ENCODE results near the gene PTPN1.

The PTPN1 gene

DNA sequence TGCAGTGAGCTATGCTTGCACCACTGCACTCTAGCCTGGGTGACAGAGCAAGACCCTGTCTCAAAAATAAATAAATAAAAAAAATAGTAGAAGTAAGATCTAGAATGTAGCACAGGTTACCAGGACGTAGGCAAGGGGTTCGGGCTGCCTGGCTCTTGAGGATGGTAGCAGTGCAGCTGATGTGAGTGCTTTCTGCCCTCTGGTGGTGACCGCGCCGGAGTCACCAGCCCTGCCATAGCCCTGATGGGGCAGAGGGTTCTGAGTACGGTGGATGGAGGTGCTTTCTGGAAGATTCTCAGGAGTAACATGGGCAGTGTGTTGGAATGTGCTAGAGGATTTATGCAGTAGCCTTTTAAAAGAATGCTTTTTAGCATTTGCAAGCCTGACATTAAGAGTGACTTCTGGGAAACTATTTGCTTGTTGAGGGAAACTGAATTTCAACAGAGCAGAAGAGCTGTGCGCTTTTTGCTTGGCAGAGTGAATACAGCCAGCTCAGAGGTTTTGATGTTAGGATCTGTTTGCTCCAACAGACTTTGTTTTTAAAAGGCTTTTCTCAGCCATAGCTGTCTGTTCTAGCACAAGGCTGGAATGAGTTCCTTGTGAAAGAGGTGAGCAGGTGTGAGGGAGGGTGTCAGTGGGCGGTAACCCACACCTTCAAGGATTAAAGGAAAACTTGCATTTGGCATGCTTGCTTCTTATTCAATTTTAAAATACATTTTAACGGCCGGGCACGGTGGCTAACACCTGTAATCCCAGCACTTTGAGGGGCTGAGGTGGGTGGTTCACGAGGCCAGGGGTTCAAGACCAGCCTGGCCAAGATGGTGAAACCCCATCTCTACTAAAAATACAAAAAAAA, 65.9 kb downstream of the PTPN1 start:
- peak; percentile 40 to 47 for DNase-seq (ENCODE audit: low read depth in 2 of 2)

- no peak for DNase-seq (ENCODE audit: low read depth in 2 of 2)
Measured at GRCh38 chr20:50577175-50578018, 67.2 kb downstream of the PTPN1 start.

DNA sequence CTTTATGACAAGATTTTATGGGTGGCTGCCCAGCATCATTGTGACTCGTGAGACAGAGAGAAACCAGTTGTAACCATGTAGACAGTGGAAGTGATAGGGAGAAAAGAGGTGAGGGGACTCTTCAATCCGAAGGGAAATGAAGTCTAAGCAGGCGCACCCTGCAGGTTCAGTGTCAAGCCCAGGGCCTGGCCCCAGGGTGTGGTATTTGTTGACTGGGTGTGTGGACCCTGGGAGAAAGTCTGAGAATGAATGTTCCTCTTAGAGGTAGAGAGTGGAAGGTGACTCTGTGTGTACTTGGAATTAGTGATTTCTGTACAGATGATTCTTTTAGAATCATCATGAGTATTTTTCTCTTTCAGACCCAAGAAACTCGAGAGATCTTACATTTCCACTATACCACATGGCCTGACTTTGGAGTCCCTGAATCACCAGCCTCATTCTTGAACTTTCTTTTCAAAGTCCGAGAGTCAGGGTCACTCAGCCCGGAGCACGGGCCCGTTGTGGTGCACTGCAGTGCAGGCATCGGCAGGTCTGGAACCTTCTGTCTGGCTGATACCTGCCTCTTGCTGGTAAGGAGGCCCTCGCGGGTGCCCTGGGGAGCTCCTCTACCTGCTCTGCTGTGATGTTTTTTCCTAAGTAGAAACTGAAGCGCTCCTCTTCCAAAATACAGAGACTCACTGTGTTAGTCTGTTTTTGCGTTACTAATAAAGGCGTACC, 68.0 kb downstream of the PTPN1 start:
- no peak for DNase-seq (ENCODE audit: low read depth in 2 of 2)

- DNase-seq (ENCODE audit: low read depth in 2 of 2): no peak
Measured at GRCh38 chr20:50578778-50579165, 68.6 kb downstream of the PTPN1 start.

- DNase-seq (ENCODE audit: low read depth in 2 of 2): no peak
Measured at GRCh38 chr20:50579511-50579910, 69.3 kb downstream of the PTPN1 start.

- peak in 1 of 2 donors; percentile 13 for DNase-seq (ENCODE audit: low read depth in 2 of 2)
Measured at GRCh38 chr20:50580016-50580747, 70.0 kb downstream of the PTPN1 start.

DNA sequence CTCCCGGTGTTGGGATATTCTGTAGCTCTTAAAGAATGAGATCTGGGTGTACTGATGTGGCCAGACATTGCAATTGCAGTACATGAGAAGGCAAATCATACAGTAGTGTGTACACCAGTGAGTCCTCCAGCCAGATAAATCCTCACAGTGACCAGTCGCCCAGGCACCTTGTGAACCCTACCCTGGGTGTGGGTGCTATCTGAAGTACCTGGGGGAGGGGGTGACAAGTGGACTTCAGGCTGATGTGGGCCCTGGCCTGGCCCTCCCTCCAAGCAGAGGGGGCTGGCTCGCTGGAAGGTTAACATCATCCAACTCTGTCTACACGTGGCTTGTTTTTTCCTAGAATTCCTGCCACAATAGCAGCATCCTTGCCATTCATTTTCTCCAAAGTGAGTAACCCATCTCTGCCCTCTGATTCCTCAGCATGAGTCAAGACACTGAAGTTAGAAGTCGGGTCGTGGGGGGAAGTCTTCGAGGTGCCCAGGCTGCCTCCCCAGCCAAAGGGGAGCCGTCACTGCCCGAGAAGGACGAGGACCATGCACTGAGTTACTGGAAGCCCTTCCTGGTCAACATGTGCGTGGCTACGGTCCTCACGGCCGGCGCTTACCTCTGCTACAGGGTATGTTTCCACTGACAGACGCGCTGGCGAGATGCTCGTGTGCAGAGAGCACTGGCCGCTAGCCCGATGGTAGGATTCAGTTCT, 70.8 kb downstream of the PTPN1 start:
- DNase-seq (ENCODE audit: low read depth in 2 of 2): no peak

DNA sequence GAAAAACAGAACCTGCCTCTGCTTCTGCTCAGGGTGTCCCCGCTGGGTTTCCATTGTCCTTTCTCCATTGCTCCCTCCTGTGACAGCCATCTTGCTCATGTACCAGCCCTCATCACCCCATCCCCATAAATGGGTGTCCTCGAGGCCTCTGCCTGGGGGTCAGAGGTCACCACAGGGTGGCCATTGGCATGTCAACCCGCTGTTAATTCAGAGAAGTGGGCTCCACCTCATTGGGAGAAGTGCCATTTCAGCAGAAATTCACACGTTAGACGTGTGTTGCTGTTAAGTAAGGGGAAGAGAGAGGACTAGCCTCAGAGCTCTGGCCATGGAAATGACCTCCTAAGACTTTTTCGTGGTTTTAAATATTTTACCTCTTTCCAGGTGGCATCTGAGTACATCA, 71.9 kb downstream of the PTPN1 start:
- no peak for DNase-seq (ENCODE audit: low read depth in 2 of 2)

GRCh38 chr20:50582591-50583234, 72.5 kb downstream of the PTPN1 start:
- DNase-seq (ENCODE audit: low read depth in 2 of 2): no peak

- no peak for DNase-seq (ENCODE audit: low read depth in 2 of 2)
Measured at GRCh38 chr20:50583442-50584150, 73.4 kb downstream of the PTPN1 start.

- DNase-seq (ENCODE audit: low read depth in 2 of 2): no peak
Measured at GRCh38 chr20:50584687-50585086, 74.5 kb downstream of the PTPN1 start.

DNA sequence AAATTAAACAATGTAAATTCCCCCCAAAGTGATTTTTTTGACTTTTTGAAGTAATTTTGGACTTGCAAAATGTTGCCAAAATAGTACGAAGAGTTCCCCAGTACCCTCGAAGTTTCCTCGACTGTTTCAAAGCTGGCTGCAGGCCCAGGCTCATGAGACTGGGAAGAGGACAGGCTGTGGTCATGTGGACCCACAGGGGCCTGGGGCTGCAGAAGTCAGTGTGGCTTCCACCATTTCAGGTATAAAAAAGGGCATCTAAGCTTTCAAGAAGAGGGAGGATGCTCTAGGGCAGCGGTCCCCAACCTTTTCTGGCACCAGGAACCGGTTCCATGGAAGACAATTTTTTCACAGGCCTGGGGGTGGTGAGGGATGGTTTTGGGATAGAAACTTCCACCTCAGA, 75.0 kb downstream of the PTPN1 start:
- DNase-seq (ENCODE audit: low read depth in 2 of 2): no peak

- DNase-seq (ENCODE audit: low read depth in 2 of 2): no peak
Measured at GRCh38 chr20:50585678-50586077, 75.5 kb downstream of the PTPN1 start.

DNA sequence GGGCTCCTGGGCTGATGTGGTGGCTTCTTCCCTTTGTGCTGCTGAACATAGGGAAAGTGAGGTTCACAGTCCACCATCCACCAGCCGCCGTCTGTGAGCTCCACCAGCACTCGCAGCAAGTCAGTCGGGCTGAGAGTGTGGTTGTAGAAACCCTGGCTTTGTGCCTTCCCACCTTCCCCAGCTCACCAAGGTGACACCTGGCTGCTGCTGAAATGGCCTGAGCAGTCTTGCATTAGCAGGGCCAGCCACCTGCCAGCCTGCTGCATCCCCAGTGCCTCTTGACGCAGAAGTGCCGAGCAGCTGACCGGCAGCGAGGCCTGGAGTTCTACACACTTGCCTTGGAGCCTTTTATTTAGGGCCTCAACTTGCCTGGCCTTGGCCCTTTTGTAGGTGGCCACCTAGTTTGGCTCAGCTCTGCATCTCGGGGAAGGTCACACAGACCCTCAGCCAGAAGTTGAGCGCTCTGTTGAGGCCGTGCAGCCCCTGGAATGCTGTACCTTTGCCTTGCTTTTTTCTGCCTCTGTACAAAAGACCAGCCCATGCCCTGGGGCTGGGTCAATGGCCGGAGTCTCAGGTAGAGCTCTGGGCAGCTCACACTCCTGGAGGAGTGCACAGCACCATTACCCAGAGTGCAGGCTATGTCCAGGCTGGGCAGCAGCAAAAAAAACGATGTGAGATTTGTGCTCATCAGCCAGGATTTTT, 76.5 kb downstream of the PTPN1 start:
- no peak for DNase-seq (ENCODE audit: low read depth in 2 of 2)

DNA sequence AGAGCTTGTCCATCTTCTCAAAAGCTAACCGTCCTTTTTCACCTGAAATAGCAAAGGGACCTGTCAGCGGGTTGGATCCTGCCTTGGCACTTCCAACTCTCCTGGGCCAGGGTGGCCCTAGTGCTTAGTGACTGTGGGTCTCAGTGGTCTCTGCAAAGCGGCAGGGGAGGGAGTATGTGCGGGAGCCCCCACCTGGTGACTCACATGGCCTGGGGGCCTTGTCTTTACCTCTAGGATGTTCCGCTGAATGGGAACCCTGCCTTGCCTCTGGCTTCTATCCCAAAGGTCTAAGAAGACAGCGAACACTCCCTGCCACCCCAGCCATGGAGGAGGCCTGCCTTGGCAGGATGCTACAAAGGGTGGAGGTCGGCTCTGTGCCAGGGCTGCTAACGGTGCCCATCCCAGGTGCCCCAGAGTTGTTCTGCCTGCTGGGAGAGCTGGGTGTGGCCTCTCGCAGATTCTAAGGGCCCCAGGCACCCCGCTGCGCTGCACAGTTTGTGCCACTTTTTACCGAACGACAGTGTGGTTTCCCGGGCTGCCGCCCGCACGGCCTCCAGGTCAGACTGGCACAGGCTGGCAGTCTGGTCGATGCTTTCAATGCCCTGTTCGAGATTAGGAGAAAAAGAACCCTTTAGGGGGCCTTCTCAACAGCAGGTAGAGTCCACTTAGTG, 77.2 kb downstream of the PTPN1 start:
- DNase-seq (ENCODE audit: low read depth in 2 of 2): no peak

- DNase-seq (ENCODE audit: low read depth in 2 of 2): peak; percentile 34 to 43
Measured at GRCh38 chr20:50588034-50588736, 78.0 kb downstream of the PTPN1 start.

DNA sequence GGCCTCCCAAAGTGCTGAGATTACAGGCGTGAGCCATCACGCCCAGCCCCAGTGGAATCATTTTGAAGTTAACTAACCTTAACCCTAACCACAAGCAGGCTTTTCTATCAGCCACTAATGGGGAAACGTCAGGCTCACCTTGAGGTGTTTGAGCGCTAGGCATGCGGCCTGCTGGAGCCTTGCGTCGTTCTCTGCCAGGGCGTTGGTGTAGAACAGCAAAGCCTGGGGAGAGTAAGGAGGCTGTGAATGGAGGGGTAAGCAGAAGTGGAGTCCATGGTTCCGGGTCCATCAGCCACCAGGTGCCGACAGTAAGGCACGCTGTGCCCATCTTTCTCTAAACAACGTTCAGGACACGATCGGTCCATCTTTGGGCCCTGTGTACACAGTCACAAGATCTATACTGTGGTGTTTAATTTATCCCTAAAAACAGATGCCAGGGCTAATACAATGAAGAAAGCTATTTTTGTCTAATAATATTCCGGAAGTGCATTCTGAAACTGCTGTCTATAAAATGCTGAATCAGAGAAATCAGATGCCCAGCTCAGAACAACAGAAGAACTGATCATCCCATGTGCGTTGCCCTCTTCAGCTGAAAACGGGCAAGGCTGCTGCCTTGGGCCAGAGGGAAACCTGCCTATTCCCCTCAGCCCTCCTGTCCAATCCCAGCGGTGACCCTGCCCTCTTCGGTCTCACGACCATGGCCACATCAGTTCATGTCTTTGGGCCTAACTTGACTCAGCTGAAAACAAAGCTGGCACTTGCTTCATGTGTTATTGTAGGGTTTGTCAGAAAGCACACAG, 79.6 kb downstream of the PTPN1 start:
- no peak for DNase-seq (ENCODE audit: low read depth in 2 of 2)
